ENCODE data around the gene DUSP22.

The DUSP22 gene

DNA sequence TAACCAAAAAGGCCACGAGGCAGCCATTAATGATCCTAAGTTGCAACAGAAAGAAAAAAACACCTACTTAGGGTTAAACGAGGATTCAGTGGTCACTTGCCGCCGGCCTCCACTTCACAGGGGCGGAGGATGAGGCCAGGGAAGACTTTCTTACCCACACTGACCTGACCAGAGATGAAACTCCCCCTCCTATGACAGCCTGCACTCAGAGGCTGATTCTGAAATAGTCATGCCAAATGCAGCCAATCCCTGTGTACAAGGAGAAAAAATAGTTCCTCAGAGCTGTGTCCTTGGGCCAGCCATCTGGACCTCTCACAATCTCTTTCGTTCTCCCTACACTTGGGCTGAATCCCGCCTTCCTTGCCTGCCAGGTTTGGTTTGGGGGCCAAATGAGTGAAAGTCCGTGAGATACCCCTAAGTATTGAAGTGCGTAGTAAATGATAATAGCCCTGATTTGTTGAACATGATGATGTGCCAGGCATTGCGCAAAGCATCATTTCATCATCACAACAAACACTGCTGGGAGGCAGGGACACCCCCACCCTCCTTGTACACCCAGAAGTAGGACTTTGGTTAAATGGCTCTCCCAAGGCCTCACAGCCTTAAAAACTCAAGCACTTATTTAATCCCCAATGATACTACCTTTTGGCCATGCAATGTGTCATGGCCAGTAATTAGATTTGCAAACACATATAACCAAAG lies 96.1 kb downstream of the DUSP22 start:
- no peak for TF ChIP-seq CTCF (IDR thresholded peaks at IDR 0.05; ENCODE audit: low read depth, low read length, missing control alignments)

GRCh38 chr6:389143-389542 lies 96.9 kb downstream of the DUSP22 start:
- no peak for TF ChIP-seq CTCF (IDR thresholded peaks at IDR 0.05; ENCODE audit: low read depth, low read length, missing control alignments)
- H3K4me3 ChIP-seq (replicated peaks; ENCODE audit: low read depth, low read length): no peak overlapping the region
- DNase-seq (ENCODE audit: extremely low read depth, low read depth): no peak

More for the DNA sequence above, 96.1 kb downstream of the DUSP22 start:
- no peak for DNase-seq (ENCODE audit: extremely low read depth, low read depth)
- H3K4me3 ChIP-seq (replicated peaks; ENCODE audit: low read depth, low read length): no peak overlapping the region

- no peak for DNase-seq (ENCODE audit: extremely low read depth, low read depth)
- TF ChIP-seq CTCF (IDR thresholded peaks at IDR 0.05; ENCODE audit: low read depth, low read length, missing control alignments): no peak
- H3K4me3 ChIP-seq (replicated peaks; ENCODE audit: low read depth, low read length): no peak overlapping the region
Measured at GRCh38 chr6:389622-390021, 97.3 kb downstream of the DUSP22 start.

DNA sequence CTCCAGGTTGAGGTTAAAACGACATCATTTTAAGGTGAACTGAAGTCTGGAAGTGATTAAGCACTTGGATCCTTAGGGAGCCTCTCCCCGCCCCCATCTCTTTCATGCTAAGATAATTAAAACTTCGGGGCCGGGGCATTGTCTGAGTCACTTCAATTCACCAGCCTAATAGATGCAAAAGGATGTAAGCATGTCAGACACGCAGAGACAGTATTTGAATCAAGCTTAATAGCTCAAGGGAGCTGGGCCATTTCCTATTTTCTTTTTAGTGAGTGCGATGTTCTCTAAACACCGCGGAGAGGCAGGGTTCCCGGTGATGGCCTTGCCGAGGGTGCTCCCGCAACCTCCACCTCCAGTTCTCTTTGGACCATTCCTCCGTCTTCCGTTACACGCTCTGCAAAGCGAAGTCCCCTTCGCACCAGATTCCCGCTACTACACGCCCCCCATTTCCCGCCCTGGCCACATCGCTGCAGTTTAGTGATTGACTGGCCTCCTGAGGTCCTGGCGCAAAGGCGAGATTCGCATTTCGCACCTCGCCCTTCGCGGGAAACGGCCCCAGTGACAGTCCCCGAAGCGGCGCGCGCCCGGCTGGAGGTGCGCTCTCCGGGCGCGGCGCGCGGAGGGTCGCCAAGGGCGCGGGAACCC lies 98.7 kb downstream of the DUSP22 start:
- H3K4me3 ChIP-seq (replicated peaks; ENCODE audit: low read depth, low read length): no peak overlapping the region
- TF ChIP-seq CTCF (IDR thresholded peaks at IDR 0.05; ENCODE audit: low read depth, low read length, missing control alignments): no peak
- DNase-seq (ENCODE audit: extremely low read depth, low read depth): no peak

- DNase-seq (ENCODE audit: extremely low read depth, low read depth): no peak
- no peak within 1 kb of the TSS for H3K4me3 ChIP-seq (replicated peaks; ENCODE audit: low read depth, low read length)
Measured at GRCh38 chr6:391559-392440, 99.5 kb downstream of the DUSP22 start, which contains the start of gene IRF4. IRF4 (plus strand) TSS chr6:391752; CDS start chr6:393153, 1,401 bp downstream.

More at GRCh38 chr6:391559-392440, 99.5 kb downstream of the DUSP22 start, which contains the start of gene IRF4:
- no peak for TF ChIP-seq CTCF (IDR thresholded peaks at IDR 0.05; ENCODE audit: low read depth, low read length, missing control alignments)

Measured in HFF-Myc (cell line).